IMR-90 (cell line): ENCODE results near the gene CLASP1. TPM values are rescaled to one million over a fixed set of nuclear protein-coding genes. Genes with fewer than 3 reads are reported as not detected.

Experiments used
- ATAC-seq: fragments of 200-7000 bp; cut with Tn5 transposase; 2 replicates; pipeline ENCODE4 v1.9.1; 2020; ENCODE audit warnings: low read depth, mild to moderate bottlenecking, moderate library complexity
- BruUV-seq: library from RNA; stranded (reverse); fragments of 400-500 nt; replicated peaks from 2 replicates; lab custom pipeline; 2021; lab: Mats Ljungman, UMichigan
- CTCF ChIA-PET: fragments of 300-600 bp; formaldehyde crosslinking; extraction: SDS; loops from one replicate; lab custom pipeline; 2021; ENCODE audit warnings: antibody characterized with exemption; lab: Yijun Ruan, JAX
- POLR2A ChIA-PET: fragments of 300-600 bp; sonication (Branson Sonifier 250); formaldehyde crosslinking; loops from one replicate; lab custom pipeline; 2022; ENCODE audit warnings: antibody characterized with exemption; ENCODE audit not compliant: unreplicated experiment; lab: Charles Lee
- DNase-seq: peaks from one replicate; pipeline ENCODE4 v3.0.0; 2013
- H2AFZ ChIP-seq: replicated peaks from 2 replicates; pipeline ENCODE3; 2013; ENCODE audit warnings: low read length, mild to moderate bottlenecking; ENCODE audit not compliant: poor library complexity
- H2AK5ac ChIP-seq: 2 replicates; pipeline ENCODE4 v1.6.1; 2013; ENCODE audit warnings: low read depth, low read length, inconsistent platforms
- H2AK9ac ChIP-seq: replicated peaks from 2 replicates; pipeline ENCODE3; 2013; ENCODE audit warnings: mild to moderate bottlenecking, low read depth, low read length, moderate library complexity; ENCODE audit not compliant: poor library complexity
- H2BK120ac ChIP-seq: 2 replicates; pipeline ENCODE4 v1.6.1; 2013; ENCODE audit warnings: low read depth, low read length, inconsistent platforms
- H2BK15ac ChIP-seq: 3 replicates; pipeline ENCODE4 v1.6.1; 2013; ENCODE audit warnings: low read depth, low read length, inconsistent platforms
- H2BK20ac ChIP-seq: 2 replicates; pipeline ENCODE4 v1.6.1; 2013; ENCODE audit warnings: low read depth, mild to moderate bottlenecking, inconsistent platforms, low read length, moderate library complexity
- H2BK5ac ChIP-seq: 2 replicates; pipeline ENCODE4 v1.6.1; 2013; ENCODE audit warnings: mild to moderate bottlenecking, low read depth, low read length, inconsistent platforms; ENCODE audit not compliant: poor library complexity, severe bottlenecking
- H3K14ac ChIP-seq: replicated peaks from 2 replicates; pipeline ENCODE4 v1.6.1; 2013; ENCODE audit warnings: low read depth, low read length, inconsistent platforms
- H3K18ac ChIP-seq: 2 replicates; pipeline ENCODE4 v1.6.1; 2013; ENCODE audit warnings: low read depth, low read length, control low read depth
- H3K23ac ChIP-seq: 2 replicates; pipeline ENCODE4 v1.6.1; 2013; ENCODE audit warnings: low read depth, low read length, inconsistent platforms
- H3K27ac ChIP-seq: 2 replicates; pipeline ENCODE4 v1.5.1; 2013; ENCODE audit warnings: mild to moderate bottlenecking, control low read depth, low read length; ENCODE audit not compliant: insufficient read depth
- H3K27me3 ChIP-seq: 2 replicates; pipeline ENCODE4 v1.6.1; 2013; ENCODE audit warnings: low read length; ENCODE audit not compliant: control insufficient read depth, insufficient read depth
- H3K36me3 ChIP-seq: 2 replicates; pipeline ENCODE4 v1.6.1; 2013; ENCODE audit warnings: low read length, mixed read lengths; ENCODE audit not compliant: control insufficient read depth, insufficient read depth
- H3K4ac ChIP-seq: 2 replicates; pipeline ENCODE4 v1.6.1; 2013; ENCODE audit warnings: low read depth, low read length, inconsistent platforms
- H3K4me1 ChIP-seq: 2 replicates; pipeline ENCODE4 v1.6.1; 2013; ENCODE audit warnings: low read length, mixed read lengths; ENCODE audit not compliant: control insufficient read depth, insufficient read depth
- H3K4me2 ChIP-seq: 2 replicates; pipeline ENCODE4 v1.6.1; 2013; ENCODE audit warnings: low read depth, mild to moderate bottlenecking, control low read depth, low read length, moderate library complexity
- H3K4me3 ChIP-seq: 2 replicates; pipeline ENCODE4 v1.5.1; 2013; ENCODE audit warnings: low read depth, mild to moderate bottlenecking, control low read depth, low read length, moderate library complexity; ENCODE audit not compliant: insufficient read depth
- H3K56ac ChIP-seq: 2 replicates; pipeline ENCODE4 v1.6.1; 2013; ENCODE audit warnings: low read length, inconsistent platforms; ENCODE audit not compliant: insufficient read depth; ENCODE audit errors: extremely low read depth
- H3K79me1 ChIP-seq, 2 experiments: 2 replicates each; pipeline ENCODE4 v1.6.1; 2013; ENCODE audit warnings: low read length in 2 of 2, inconsistent platforms in 1 of 2, low read depth in 1 of 2
- H3K9ac ChIP-seq: 2 replicates; pipeline ENCODE4 v1.6.1; 2013; ENCODE audit warnings: low read depth, low read length, control low read depth
- H3K9me1 ChIP-seq: 2 replicates; pipeline ENCODE4 v1.6.1; 2013; ENCODE audit warnings: low read length, inconsistent platforms; ENCODE audit not compliant: insufficient read depth
- H3K9me3 ChIP-seq: 2 replicates; pipeline ENCODE4 v1.6.1; 2013; ENCODE audit warnings: low read length; ENCODE audit not compliant: control insufficient read depth, insufficient read depth
- H4K20me1 ChIP-seq: 2 replicates; pipeline ENCODE4 v1.6.1; 2013; ENCODE audit warnings: low read length, inconsistent platforms; ENCODE audit not compliant: insufficient read depth
- H4K5ac ChIP-seq: 2 replicates; pipeline ENCODE4 v1.6.1; 2013; ENCODE audit warnings: mild to moderate bottlenecking, low read depth, low read length, control low read depth
- H4K8ac ChIP-seq, 2 experiments: 2 replicates each; pipeline ENCODE4 v1.6.1; 2013; ENCODE audit warnings: low read depth in 2 of 2, low read length in 2 of 2, control low read depth in 1 of 2, inconsistent platforms in 1 of 2
- H4K91ac ChIP-seq: 2 replicates; pipeline ENCODE4 v1.6.1; 2013; ENCODE audit warnings: low read depth, low read length, inconsistent platforms; ENCODE audit not compliant: insufficient read depth
- CEBPB ChIP-seq: IDR thresholded peaks from 2 replicates; pipeline ENCODE4 v1.6.1; 2012; ENCODE audit warnings: low read depth, low read length, improper control_type of control experiment
- CHD1 ChIP-seq: IDR thresholded peaks from 2 replicates; pipeline ENCODE4 v1.6.1; 2012; ENCODE audit warnings: low read depth, low read length, improper control_type of control experiment
- CTCF ChIP-seq: conservative IDR thresholded peaks from 2 replicates; pipeline ENCODE4 v1.5.1; 2012; ENCODE audit warnings: mild to moderate bottlenecking, low read depth, low read length, improper control_type of control experiment
- ELK1 ChIP-seq: fragments of 150-350 bp; IDR thresholded peaks from 2 replicates; pipeline ENCODE4 v1.6.1; 2016; ENCODE audit warnings: low read depth, mild to moderate bottlenecking, low read length, moderate library complexity, borderline replicate concordance
- FOS ChIP-seq: fragments of 150-350 bp; IDR thresholded peaks from 2 replicates; pipeline ENCODE4 v1.6.1; 2016; ENCODE audit warnings: low read depth, low read length
- MXI1 ChIP-seq: IDR thresholded peaks from 2 replicates; pipeline ENCODE4 v1.6.1; 2012; ENCODE audit warnings: low read depth, mild to moderate bottlenecking, low read length, moderate library complexity, borderline replicate concordance
- POLR2A ChIP-seq: IDR thresholded peaks from 2 replicates; pipeline ENCODE4 v1.6.1; 2012; ENCODE audit warnings: mild to moderate bottlenecking, low read depth, low read length
- RFX5 ChIP-seq: IDR thresholded peaks from 2 replicates; pipeline ENCODE4 v1.8.0; 2012; ENCODE audit warnings: low read depth, mild to moderate bottlenecking, low read length, moderate library complexity
- WGBS, 2 experiments: methylation state at CpG; one replicate each; pipeline versions ENCODE4 v1.1.5 to v1.1.7; 2013; ENCODE audit warnings: missing lambda C conversion rate in 2 of 2; ENCODE audit not compliant: insufficient read length in 1 of 2; ENCODE audit errors: extremely low coverage in 2 of 2; 5-methylcytosine and 5-hydroxymethylcytosine counted together
- dilution Hi-C: fragments of 300-500 bp; cut with HindIII; formaldehyde crosslinking; loops from one replicate; pipeline ENCODE4 v1.14.3; 2018; ENCODE audit warnings: low sequenced_read_pairs; ENCODE audit not compliant: unreplicated experiment
- in situ Hi-C: fragments of 300-500 bp; cut with MboI; formaldehyde crosslinking; loops from 3 replicates; pipeline ENCODE4 v1.14.3; 2019; ENCODE audit warnings: low sequenced_read_pairs, inconsistent platforms, mixed read lengths
- intact Hi-C: fragments of 100-400 bp; cut with micrococcal nuclease; formaldehyde crosslinking; loops from 2 replicates; pipeline ENCODE4 v1.10.0; 2022
- polyA plus RNA-seq, 3 experiments: library from polyadenylated mRNA; depleted of rRNA; stranded (reverse); fragments of >200 nt; gene quantifications; 2 replicates each; pipeline ENCODE4 v1.2.3, GENCODE V29; 2012; ENCODE audit warnings: low replicate concordance in 1 of 3
- total RNA-seq: library from RNA; depleted of rRNA; stranded (reverse); fragments of >200 nt; gene quantifications from 2 replicates; pipeline ENCODE4 v1.2.3, GENCODE V29; 2012

CLASP1 gene
- total and polyA plus RNA-seq, 2 of the 4 experiments (the other 2 are of a cell fraction), result 12.3 to 33.7 TPM

- POLR2A ChIA-PET, result no interaction called here
- H2BK5ac ChIP-seq, result no peak overlapping the region
- no peaks in the 10 kb centered on the region for H3K36me3 ChIP-seq
- H3K4ac ChIP-seq, result no peak overlapping the region
- H3K4me3 ChIP-seq, result no peak overlapping the region
- no peak for DNase-seq
- no peak overlapping the region for H4K8ac ChIP-seq
- H2AK9ac ChIP-seq, result no peak overlapping the region
- H3K23ac ChIP-seq, result no peak overlapping the region
- H2AFZ ChIP-seq, result no peak overlapping the region
- H4K20me1 ChIP-seq, result no peaks in the 10 kb centered on the region
- no peaks in the 10 kb centered on the region for H3K9me1 ChIP-seq
- H3K27me3 ChIP-seq, result peaks cover 21% of the 10 kb centered on the region
- CTCF ChIA-PET, result interaction anchor here (0.5 kb wide), 1 partner anchor 166 kb away, joined by 3 read pairs; no protein-coding TSS in a partner anchor
- no peak for TF ChIP-seq CEBPB
- no peak for TF ChIP-seq FOS
- TF ChIP-seq CTCF, result no peak
- TF ChIP-seq RFX5, result no peak
- TF ChIP-seq MXI1, result no peak
- no peak for TF ChIP-seq ELK1
- TF ChIP-seq CHD1, result no peak
- no peak for TF ChIP-seq POLR2A
- ATAC-seq, result no peak
- no peak overlapping the region for H3K27ac ChIP-seq
- H4K5ac ChIP-seq, result no peak overlapping the region
- dilution Hi-C loops, result no loop called here
- in situ Hi-C loops, result no loop called here
- no peak overlapping the region for H3K14ac ChIP-seq
- H3K79me1 ChIP-seq, result no peaks in the 10 kb centered on the region
- 60% methylated on average over 1 of the region's 7 CpGs; no CpG with 5 or more reads in 1 of the 2 experiments for WGBS, 2 experiments
- H2BK20ac ChIP-seq, result no peak overlapping the region
- H3K4me1 ChIP-seq, result no peaks in the 10 kb centered on the region
- H3K9ac ChIP-seq, result no peak overlapping the region
- BruUV-seq, result no TSS peak
- H2BK15ac ChIP-seq, result no peak overlapping the region
- H3K4me2 ChIP-seq, result no peak overlapping the region
- H3K9me3 ChIP-seq, result no peaks in the 10 kb centered on the region
- H3K56ac ChIP-seq, result no peak overlapping the region
- no peak overlapping the region for H3K18ac ChIP-seq
- H2BK120ac ChIP-seq, result no peak overlapping the region
- intact Hi-C loops, result no loop called here
- no peak overlapping the region for H4K91ac ChIP-seq
- H2AK5ac ChIP-seq, result no peak overlapping the region
Observed at GRCh38 chr2:121324601-121325000, 324.7 kb downstream of the CLASP1 start.
